Sigmoid colon (tissue), 4 donors: Measurements from ENCODE around the gene GP2.

Source experiments
- EP300 ChIP-seq, 4 donors: sonication (generic); formaldehyde crosslinking; IDR thresholded peaks; one replicate each; pipeline ENCODE4 v1.6.1; 2017; ENCODE audit warnings: antibody characterized with exemption in 4 of 4
- POLR2A ChIP-seq, 2 donors: fragments of 450-650 bp; IDR thresholded peaks; one replicate each; pipeline ENCODE4 v1.6.1; 2016; ENCODE audit warnings: antibody characterized with exemption in 2 of 2, mild to moderate bottlenecking in 2 of 2, moderate library complexity in 2 of 2
- TF ChIP-seq, protein P1 (sequence below), 4 experiments: fragments of 450-650 bp in 3 of 4; fragments of 200-600 bp in 1 of 4; IDR thresholded peaks; one replicate each; pipeline ENCODE4 v1.5.1; 2016 to 2019; ENCODE audit warnings: antibody characterized with exemption in 4 of 4, mild to moderate bottlenecking in 3 of 4, moderate library complexity in 2 of 4

DNA sequence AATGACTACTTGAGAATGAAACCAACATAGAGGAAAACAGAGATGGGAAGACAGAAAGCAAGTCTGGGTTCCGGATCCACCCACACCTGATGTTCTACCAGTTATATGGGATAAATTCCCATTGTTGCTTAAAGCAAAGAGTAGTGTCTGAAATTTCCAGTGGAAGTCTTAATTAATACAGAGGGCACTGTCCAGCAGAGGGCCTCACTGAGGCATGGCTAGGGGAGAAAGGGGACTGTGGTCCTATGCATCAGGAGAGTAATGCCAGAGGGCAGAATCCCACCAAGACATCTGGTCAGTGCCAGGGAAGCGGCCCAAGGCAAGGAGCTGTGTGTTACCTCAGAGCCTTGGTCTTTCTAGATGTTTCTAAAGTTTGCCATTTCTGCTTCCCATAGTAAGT is 32.7 kb upstream of the GP2 start:
- TF ChIP-seq, protein P1, sequence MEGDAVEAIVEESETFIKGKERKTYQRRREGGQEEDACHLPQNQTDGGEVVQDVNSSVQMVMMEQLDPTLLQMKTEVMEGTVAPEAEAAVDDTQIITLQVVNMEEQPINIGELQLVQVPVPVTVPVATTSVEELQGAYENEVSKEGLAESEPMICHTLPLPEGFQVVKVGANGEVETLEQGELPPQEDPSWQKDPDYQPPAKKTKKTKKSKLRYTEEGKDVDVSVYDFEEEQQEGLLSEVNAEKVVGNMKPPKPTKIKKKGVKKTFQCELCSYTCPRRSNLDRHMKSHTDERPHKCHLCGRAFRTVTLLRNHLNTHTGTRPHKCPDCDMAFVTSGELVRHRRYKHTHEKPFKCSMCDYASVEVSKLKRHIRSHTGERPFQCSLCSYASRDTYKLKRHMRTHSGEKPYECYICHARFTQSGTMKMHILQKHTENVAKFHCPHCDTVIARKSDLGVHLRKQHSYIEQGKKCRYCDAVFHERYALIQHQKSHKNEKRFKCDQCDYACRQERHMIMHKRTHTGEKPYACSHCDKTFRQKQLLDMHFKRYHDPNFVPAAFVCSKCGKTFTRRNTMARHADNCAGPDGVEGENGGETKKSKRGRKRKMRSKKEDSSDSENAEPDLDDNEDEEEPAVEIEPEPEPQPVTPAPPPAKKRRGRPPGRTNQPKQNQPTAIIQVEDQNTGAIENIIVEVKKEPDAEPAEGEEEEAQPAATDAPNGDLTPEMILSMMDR (IDR thresholded peaks at IDR 0.05), result no peak
- no peak for TF ChIP-seq EP300 (IDR thresholded peaks at IDR 0.05)
- no peak for TF ChIP-seq POLR2A (IDR thresholded peaks at IDR 0.05)
